H9 (cell line): ENCODE measurements around the gene CCM2. TPM values are rescaled to one million over a fixed set of nuclear protein-coding genes. Genes with fewer than 3 reads are reported as not detected.

Experiments used
- DNase-seq: peaks from one replicate; pipeline ENCODE4 v3.0.0-alpha.2; 2017
- H2AFZ ChIP-seq: one replicate; pipeline ENCODE4 v1.6.1; 2013; ENCODE audit warnings: mild to moderate bottlenecking, low read length, control low read depth, moderate library complexity
- H2AK5ac ChIP-seq: 2 replicates; pipeline ENCODE4 v1.6.1; 2013; ENCODE audit warnings: low read length, control low read depth, mixed read lengths; ENCODE audit not compliant: insufficient read length
- H2BK120ac ChIP-seq: one replicate; pipeline ENCODE4 v1.6.1; 2013; ENCODE audit warnings: low read depth, mild to moderate bottlenecking, low read length, control low read depth, inconsistent platforms; ENCODE audit not compliant: poor library complexity, severe bottlenecking
- H2BK12ac ChIP-seq: 2 replicates; pipeline ENCODE4 v1.6.1; 2013; ENCODE audit warnings: low read length, control low read depth, mixed read lengths, low read depth; ENCODE audit not compliant: insufficient read length
- H2BK15ac ChIP-seq: 2 replicates; pipeline ENCODE4 v1.6.1; 2013; ENCODE audit warnings: low read depth, low read length, control low read depth
- H2BK20ac ChIP-seq: one replicate; pipeline ENCODE4 v1.6.1; 2013; ENCODE audit warnings: low read depth, mild to moderate bottlenecking, low read length, control low read depth, inconsistent platforms; ENCODE audit not compliant: poor library complexity, severe bottlenecking
- H2BK5ac ChIP-seq: 2 replicates; pipeline ENCODE4 v1.6.1; 2013; ENCODE audit warnings: low read length, control low read depth, mixed read lengths; ENCODE audit not compliant: insufficient read length
- H3K14ac ChIP-seq: 2 replicates; pipeline ENCODE4 v1.6.1; 2013; ENCODE audit warnings: low read length, control low read depth; ENCODE audit not compliant: insufficient read depth
- H3K18ac ChIP-seq: 2 replicates; pipeline ENCODE4 v1.6.1; 2013; ENCODE audit warnings: low read depth, mild to moderate bottlenecking, mixed read lengths, low read length, control low read depth; ENCODE audit not compliant: insufficient read length
- H3K23ac ChIP-seq: 2 replicates; pipeline ENCODE4 v1.6.1; 2013; ENCODE audit warnings: low read length, control low read depth, mixed read lengths, low read depth; ENCODE audit not compliant: insufficient read length
- H3K23me2 ChIP-seq: 2 replicates; pipeline ENCODE4 v1.6.1; 2013; ENCODE audit warnings: low read depth, mild to moderate bottlenecking, mixed read lengths, low read length, control low read depth; ENCODE audit not compliant: insufficient read length, poor library complexity, severe bottlenecking
- H3K27ac ChIP-seq: 2 replicates; pipeline ENCODE4 v1.5.1; 2013; ENCODE audit warnings: low read length, control low read depth, mixed read lengths, low read depth; ENCODE audit not compliant: insufficient read length
- H3K27me3 ChIP-seq: 2 replicates; pipeline ENCODE4 v1.6.1; 2013; ENCODE audit warnings: low read length, control low read depth, inconsistent platforms; ENCODE audit not compliant: insufficient read depth
- H3K4ac ChIP-seq: 2 replicates; pipeline ENCODE4 v1.6.1; 2013; ENCODE audit warnings: low read depth, mild to moderate bottlenecking, control low read depth, inconsistent platforms, low read length, moderate library complexity
- H3K4me1 ChIP-seq: 2 replicates; pipeline ENCODE4 v1.6.1; 2013; ENCODE audit warnings: low read length, control low read depth, inconsistent platforms; ENCODE audit not compliant: insufficient read depth
- H3K4me2 ChIP-seq: 2 replicates; pipeline ENCODE4 v1.6.1; 2013; ENCODE audit warnings: low read length, control low read depth, mixed read lengths; ENCODE audit not compliant: insufficient read length, insufficient read depth
- H3K56ac ChIP-seq: 2 replicates; pipeline ENCODE4 v1.6.1; 2013; ENCODE audit warnings: low read depth, mild to moderate bottlenecking, mixed read lengths, low read length, control low read depth; ENCODE audit not compliant: insufficient read length
- H3K79me1 ChIP-seq: 2 replicates; pipeline ENCODE4 v1.6.1; 2013; ENCODE audit warnings: low read depth, mild to moderate bottlenecking, moderate library complexity, low read length, control low read depth, inconsistent platforms; ENCODE audit not compliant: insufficient read depth, poor library complexity, severe bottlenecking
- H3K79me2 ChIP-seq: 2 replicates; pipeline ENCODE4 v1.6.1; 2013; ENCODE audit warnings: low read length, control low read depth, inconsistent platforms; ENCODE audit not compliant: insufficient read depth
- H3K9ac ChIP-seq: 2 replicates; pipeline ENCODE4 v1.6.1; 2013; ENCODE audit warnings: low read length, control low read depth, mixed read lengths; ENCODE audit not compliant: insufficient read length; ENCODE audit errors: extremely low read depth
- H3K9me3 ChIP-seq: one replicate; pipeline ENCODE4 v1.6.1; 2013; ENCODE audit warnings: low read depth, low read length, inconsistent platforms; ENCODE audit not compliant: control insufficient read depth
- H3T11ph ChIP-seq: one replicate; pipeline ENCODE4 v1.6.1; 2013; ENCODE audit warnings: mild to moderate bottlenecking, low read length, control low read depth, inconsistent platforms
- H4K20me1 ChIP-seq: one replicate; pipeline ENCODE4 v1.6.1; 2013; ENCODE audit not compliant: control insufficient read depth, insufficient read length, insufficient read depth
- H4K5ac ChIP-seq: 2 replicates; pipeline ENCODE4 v1.6.1; 2013; ENCODE audit warnings: low read depth, mild to moderate bottlenecking, mixed read lengths, low read length, control low read depth; ENCODE audit not compliant: insufficient read length
- H4K8ac ChIP-seq: replicated peaks from 2 replicates; pipeline ENCODE4 v1.6.1; 2013; ENCODE audit warnings: low read length, control low read depth, mixed read lengths, low read depth; ENCODE audit not compliant: insufficient read length
- H4K91ac ChIP-seq: 2 replicates; pipeline ENCODE4 v1.6.1; 2013; ENCODE audit warnings: low read depth, mild to moderate bottlenecking, moderate library complexity, mixed read lengths, low read length, control low read depth; ENCODE audit not compliant: insufficient read length
- H3K27ac Mint-ChIP-seq, 3 experiments: 2 replicates in 2 of 3; 3 replicates in 1 of 3; pipeline ENCODE4 v1.8.0; 2020 to 2021; ENCODE audit warnings: mixed read lengths in 3 of 3, mild to moderate bottlenecking in 1 of 3, moderate library complexity in 1 of 3
- H3K27me3 Mint-ChIP-seq: 2 replicates; pipeline ENCODE4 v1.8.0; 2021; ENCODE audit warnings: low read depth, mild to moderate bottlenecking, moderate library complexity, mixed read lengths
- H3K36me3 Mint-ChIP-seq, 3 experiments: 2 replicates in 2 of 3; 3 replicates in 1 of 3; pipeline ENCODE4 v1.8.0; 2020 to 2021; ENCODE audit warnings: low read depth in 3 of 3, mixed read lengths in 3 of 3; ENCODE audit not compliant: insufficient read depth in 1 of 3
- H3K4me1 Mint-ChIP-seq, 2 experiments: 2 replicates each; pipeline ENCODE4 v1.8.0; 2020; ENCODE audit warnings: mixed read lengths in 2 of 2
- H3K4me3 Mint-ChIP-seq, 2 experiments: 2 replicates in 1 of 2; 3 replicates in 1 of 2; pipeline ENCODE4 v1.8.0; 2020 to 2021; ENCODE audit warnings: mild to moderate bottlenecking in 2 of 2, mixed read lengths in 2 of 2, moderate library complexity in 1 of 2
- H3K9me3 Mint-ChIP-seq, 2 experiments: 2 replicates in 1 of 2; 3 replicates in 1 of 2; pipeline ENCODE4 v1.8.0; 2020; ENCODE audit warnings: mild to moderate bottlenecking in 2 of 2, mixed read lengths in 2 of 2, moderate library complexity in 1 of 2
- WGBS: extraction: QIAGEN DNeasy Blood & Tissue Kit; methylation state at CpG from one replicate; pipeline ENCODE4 v1.1.7; 2013; ENCODE audit warnings: missing lambda C conversion rate, low lambda C conversion rate, mixed read lengths; ENCODE audit not compliant: insufficient read length; ENCODE audit errors: extremely low coverage; 5-methylcytosine and 5-hydroxymethylcytosine counted together
- total RNA-seq: library from RNA; stranded (reverse); gene quantifications from 2 replicates; pipeline ENCODE4 v1.2.1, GENCODE V29; 2021
- TF ChIP-seq, protein P1 (sequence below): fragments of 200-600 bp; sonication (generic); conservative IDR thresholded peaks from 3 replicates; pipeline ENCODE4 v1.8.0; 2021; ENCODE audit warnings: antibody characterized with exemption, mild to moderate bottlenecking

Gene CCM2
- total RNA-seq, 1 experiment from 2014 or later, result 30.4 TPM

DNA sequence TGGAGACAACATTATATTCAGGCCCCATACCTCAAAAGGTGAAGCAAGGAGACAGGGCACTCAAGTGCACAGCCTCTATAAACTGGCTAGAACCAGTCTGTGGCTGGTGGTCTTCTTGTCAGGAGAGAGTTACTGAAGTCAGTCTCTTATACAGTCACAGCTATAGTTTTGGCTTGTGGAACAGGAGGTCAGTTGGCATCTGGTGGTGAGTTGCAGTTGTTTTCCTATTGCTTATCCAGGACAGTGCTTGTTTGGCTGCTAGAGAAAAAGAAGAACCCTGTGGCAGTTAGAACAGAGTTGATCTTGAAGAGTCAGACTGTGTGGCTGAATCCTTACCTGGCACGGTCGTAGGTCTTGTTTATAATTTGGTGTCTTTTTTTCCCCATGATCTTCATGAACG lies 17.3 kb downstream of the CCM2 start:
- Histone ChIP-seq H4K5ac (no peak overlapping the region), H3K79me1 (no peaks in the 10 kb centered on the region), H3K79me2 (no peaks in the 10 kb centered on the region), H3K4me2 (no peak overlapping the region), H2AK5ac (no peak overlapping the region), H4K20me1 (no peaks in the 10 kb centered on the region), H3K23me2 (no peaks in the 10 kb centered on the region), H2BK120ac (no peak overlapping the region), H3K14ac (no peak overlapping the region), H2BK5ac (no peak overlapping the region), H3K27me3 (no peaks in the 10 kb centered on the region), H2BK15ac (no peak overlapping the region), H3K56ac (no peak overlapping the region), H3K4ac (no peak overlapping the region), H3K4me1 (no peaks in the 10 kb centered on the region), H3K23ac (no peak overlapping the region), H3K18ac (no peak overlapping the region), H2AFZ (no peak overlapping the region), H4K91ac (no peak overlapping the region), H4K8ac (no peak overlapping the region), H3K27ac (no peak overlapping the region), H3K9ac (no peak overlapping the region), H2BK20ac (no peak overlapping the region), H2BK12ac (no peak overlapping the region), H3K9me3 (no peaks in the 10 kb centered on the region), H3T11ph (no peak overlapping the region)
- peaks cover 14 to 22% (median 20%) of the 10 kb centered on the region in 3 experiments for H3K36me3 Mint-ChIP-seq
- H3K4me1 Mint-ChIP-seq, result peaks cover 3% of the 10 kb centered on the region in 2 experiments
- H3K4me3 Mint-ChIP-seq, result no peak overlapping the region
- no CpG with 5 or more reads among the region's 3 CpGs for WGBS
- no peaks in the 10 kb centered on the region for H3K27me3 Mint-ChIP-seq
- DNase-seq, result no peak
- TF ChIP-seq, protein P1, sequence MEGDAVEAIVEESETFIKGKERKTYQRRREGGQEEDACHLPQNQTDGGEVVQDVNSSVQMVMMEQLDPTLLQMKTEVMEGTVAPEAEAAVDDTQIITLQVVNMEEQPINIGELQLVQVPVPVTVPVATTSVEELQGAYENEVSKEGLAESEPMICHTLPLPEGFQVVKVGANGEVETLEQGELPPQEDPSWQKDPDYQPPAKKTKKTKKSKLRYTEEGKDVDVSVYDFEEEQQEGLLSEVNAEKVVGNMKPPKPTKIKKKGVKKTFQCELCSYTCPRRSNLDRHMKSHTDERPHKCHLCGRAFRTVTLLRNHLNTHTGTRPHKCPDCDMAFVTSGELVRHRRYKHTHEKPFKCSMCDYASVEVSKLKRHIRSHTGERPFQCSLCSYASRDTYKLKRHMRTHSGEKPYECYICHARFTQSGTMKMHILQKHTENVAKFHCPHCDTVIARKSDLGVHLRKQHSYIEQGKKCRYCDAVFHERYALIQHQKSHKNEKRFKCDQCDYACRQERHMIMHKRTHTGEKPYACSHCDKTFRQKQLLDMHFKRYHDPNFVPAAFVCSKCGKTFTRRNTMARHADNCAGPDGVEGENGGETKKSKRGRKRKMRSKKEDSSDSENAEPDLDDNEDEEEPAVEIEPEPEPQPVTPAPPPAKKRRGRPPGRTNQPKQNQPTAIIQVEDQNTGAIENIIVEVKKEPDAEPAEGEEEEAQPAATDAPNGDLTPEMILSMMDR, result no peak
- H3K27ac Mint-ChIP-seq, result no peak overlapping the region; a peak in 1 of 7 replicates
- peaks cover 6 to 10% of the 10 kb centered on the region in 2 experiments; a peak in 4 of 5 replicates for H3K9me3 Mint-ChIP-seq
